GM06990 (cell line): ENCODE measurements around the gene SNRNP48.

Experiments used
- DNase-seq: peaks from one replicate; pipeline ENCODE4 v3.0.0-alpha.2; 2011; ENCODE audit not compliant: insufficient read length; ENCODE audit errors: extremely low read depth
- H3K27me3 ChIP-seq: replicated peaks from 2 replicates; pipeline ENCODE4 v1.6.0; 2011; ENCODE audit warnings: low read length; ENCODE audit not compliant: control insufficient read depth, insufficient read depth
- H3K36me3 ChIP-seq: 2 replicates; pipeline ENCODE4 v1.5.1; 2011; ENCODE audit warnings: low read length; ENCODE audit not compliant: control insufficient read depth, insufficient read depth
- H3K4me3 ChIP-seq: replicated peaks from 2 replicates; pipeline ENCODE4 v1.5.1; 2011; ENCODE audit warnings: low read depth, mild to moderate bottlenecking, control low read depth, low read length
- TF ChIP-seq, protein P1 (sequence below): IDR thresholded peaks from 2 replicates; pipeline ENCODE4 v1.5.1; 2011; ENCODE audit warnings: low read length, control low read depth, mild to moderate bottlenecking, inconsistent platforms; ENCODE audit not compliant: insufficient read depth, poor library complexity, severe bottlenecking

The SNRNP48 gene

DNA sequence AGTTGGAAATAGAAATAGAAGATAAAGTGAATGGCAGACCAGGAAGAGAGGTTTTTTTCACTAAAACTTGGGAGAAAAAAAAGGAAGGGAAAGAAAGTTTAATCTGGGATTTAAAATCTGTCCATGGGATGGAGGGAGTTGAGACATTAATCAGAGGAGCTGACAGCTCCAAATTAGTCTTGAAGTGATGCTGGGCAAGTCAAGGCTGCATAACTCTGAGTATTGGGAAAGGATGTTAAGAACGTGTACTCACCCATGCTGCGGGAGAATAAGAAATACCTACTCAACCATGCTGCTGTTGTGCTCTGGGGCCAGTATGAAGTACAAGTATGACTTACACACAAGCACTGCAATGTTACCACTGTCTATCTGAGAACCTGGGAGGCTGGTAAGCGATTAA, 47.5 kb downstream of the SNRNP48 start:
- H3K27me3 ChIP-seq = no peaks in the 10 kb centered on the region; the same call in none of the 2 replicates
- TF ChIP-seq, protein P1, sequence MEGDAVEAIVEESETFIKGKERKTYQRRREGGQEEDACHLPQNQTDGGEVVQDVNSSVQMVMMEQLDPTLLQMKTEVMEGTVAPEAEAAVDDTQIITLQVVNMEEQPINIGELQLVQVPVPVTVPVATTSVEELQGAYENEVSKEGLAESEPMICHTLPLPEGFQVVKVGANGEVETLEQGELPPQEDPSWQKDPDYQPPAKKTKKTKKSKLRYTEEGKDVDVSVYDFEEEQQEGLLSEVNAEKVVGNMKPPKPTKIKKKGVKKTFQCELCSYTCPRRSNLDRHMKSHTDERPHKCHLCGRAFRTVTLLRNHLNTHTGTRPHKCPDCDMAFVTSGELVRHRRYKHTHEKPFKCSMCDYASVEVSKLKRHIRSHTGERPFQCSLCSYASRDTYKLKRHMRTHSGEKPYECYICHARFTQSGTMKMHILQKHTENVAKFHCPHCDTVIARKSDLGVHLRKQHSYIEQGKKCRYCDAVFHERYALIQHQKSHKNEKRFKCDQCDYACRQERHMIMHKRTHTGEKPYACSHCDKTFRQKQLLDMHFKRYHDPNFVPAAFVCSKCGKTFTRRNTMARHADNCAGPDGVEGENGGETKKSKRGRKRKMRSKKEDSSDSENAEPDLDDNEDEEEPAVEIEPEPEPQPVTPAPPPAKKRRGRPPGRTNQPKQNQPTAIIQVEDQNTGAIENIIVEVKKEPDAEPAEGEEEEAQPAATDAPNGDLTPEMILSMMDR = no peak
- no peak for DNase-seq
- H3K4me3 ChIP-seq = no peak overlapping the region
- H3K36me3 ChIP-seq = no peaks in the 10 kb centered on the region

DNA sequence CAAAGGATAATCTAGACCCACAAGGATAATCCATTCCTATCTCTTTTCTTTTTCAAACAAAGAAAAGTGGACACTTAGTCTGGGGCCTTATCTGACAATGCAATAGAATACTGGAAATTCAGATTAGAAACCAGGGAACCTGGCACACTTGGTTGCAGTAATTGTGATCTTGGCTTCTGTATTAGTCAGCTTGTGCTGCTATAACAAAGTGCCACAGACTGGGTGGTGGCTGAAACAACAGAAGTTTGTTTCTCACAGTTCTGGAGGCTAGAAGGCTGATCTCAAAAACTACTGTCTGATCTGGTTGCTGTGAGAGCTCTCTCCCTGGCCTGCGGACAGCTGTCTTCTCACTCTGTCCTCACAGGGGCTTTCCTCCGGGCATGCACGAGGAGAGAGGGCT, 49.4 kb downstream of the SNRNP48 start:
- DNase-seq = no peak
- TF ChIP-seq, protein P1 = no peak
- no peaks in the 10 kb centered on the region; the same call in none of the 2 replicates for H3K27me3 ChIP-seq
- H3K36me3 ChIP-seq = no peaks in the 10 kb centered on the region
- H3K4me3 ChIP-seq = no peak overlapping the region

DNA sequence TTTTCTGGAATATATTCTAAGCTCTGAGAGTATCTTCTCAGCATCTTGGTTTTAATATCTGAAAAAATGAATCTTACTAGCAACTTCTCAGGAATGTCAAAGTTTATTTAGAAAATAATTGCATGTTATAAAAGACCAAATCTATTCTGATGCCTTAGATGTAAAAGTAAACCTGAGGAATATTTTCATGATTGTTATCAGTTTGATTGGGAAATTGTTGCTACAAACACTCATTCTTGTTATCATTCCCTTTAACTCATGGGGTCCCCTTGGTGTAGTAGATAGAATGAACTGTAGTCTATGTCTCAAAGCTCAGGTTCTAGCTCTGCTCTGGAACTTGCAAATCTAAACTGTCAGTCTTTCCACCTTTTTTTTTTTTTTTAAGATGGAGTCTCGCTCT, 50.0 kb downstream of the SNRNP48 start:
- Histone ChIP-seq H3K27me3 (no peaks in the 10 kb centered on the region; the same call in none of the 2 replicates), H3K4me3 (no peak overlapping the region), H3K36me3 (no peaks in the 10 kb centered on the region)
- TF ChIP-seq, protein P1 = no peak
- no peak for DNase-seq

DNA sequence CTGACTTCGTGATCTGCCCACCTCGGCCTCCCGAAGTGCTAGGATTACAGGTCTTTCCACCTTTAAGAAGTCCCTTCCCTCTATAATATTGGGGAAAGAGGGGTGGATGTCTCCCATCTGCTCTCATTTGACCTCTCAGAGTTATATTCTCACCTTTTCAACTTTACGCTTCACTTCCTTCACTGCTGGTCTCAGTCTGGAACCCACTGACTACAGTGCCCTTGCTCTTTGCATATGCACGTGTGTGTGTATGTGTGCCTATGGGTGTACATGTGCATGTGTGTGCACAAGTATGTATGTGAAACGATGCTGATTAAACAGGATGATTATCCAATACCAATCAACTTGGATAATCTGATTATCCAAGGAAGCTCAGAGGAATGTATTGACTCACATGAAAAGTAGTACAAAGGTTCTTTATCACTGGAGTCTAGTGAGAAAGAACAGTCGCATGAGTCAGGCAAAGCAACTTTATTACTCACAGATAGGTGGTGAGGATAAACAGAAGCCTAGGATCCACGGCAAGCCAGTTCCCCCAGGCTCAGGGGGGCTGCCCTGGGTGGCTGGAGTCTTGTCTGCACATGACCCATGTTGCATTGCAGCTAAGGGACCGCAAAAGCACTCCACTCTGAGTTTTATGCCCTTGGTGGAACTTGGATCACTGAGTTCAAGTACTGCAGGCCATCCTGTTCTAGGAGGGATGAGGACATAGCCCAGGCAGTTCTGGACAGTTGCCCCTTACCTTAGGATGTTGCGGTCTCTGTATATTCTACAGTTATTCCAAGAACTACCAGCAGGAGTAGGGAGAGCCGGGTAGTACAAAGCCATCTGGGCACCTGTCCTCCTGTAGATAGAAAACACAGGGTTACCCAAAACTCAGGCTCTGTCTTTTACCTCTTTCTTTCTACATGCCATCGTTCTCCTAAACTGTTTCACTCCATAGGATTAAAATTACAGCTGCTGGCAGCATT, 50.9 kb downstream of the SNRNP48 start:
- Histone ChIP-seq H3K27me3 (no peaks in the 10 kb centered on the region; the same call in none of the 2 replicates), H3K4me3 (no peak overlapping the region), H3K36me3 (no peaks in the 10 kb centered on the region)
- no peak for DNase-seq
- TF ChIP-seq, protein P1 = no peak

DNA sequence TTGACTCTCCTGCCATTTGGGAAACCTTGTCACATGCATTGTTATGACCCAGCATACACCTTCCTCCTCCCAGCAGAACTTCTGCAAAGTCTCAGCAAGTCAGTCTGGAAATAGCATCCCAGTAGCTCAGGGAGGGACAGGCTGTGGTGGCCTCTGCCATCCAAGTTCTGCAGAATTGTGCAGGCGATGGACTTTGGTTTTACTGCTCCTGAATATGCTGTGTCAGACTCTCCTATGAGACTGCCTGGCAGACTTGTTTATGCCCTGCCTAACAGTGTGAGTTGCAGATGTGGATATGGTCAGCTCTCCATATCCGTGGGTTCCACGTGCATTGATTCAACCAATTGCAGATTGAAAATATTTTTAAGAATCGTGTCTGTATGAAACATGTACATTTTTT, 52.8 kb downstream of the SNRNP48 start:
- DNase-seq = no peak
- no peak overlapping the region for H3K4me3 ChIP-seq
- H3K27me3 ChIP-seq = no peaks in the 10 kb centered on the region; the same call in none of the 2 replicates
- H3K36me3 ChIP-seq = no peaks in the 10 kb centered on the region
- TF ChIP-seq, protein P1 = no peak
